Smooth muscle cell of the brain vasculature (primary cell): ENCODE results near the gene DGKA.
"Not testable (repeated sequence)": the region's sequence is repeated elsewhere in the genome, so short reads cannot be mapped to it uniquely, and the experiment has no call there.

Source experiments
- DNase-seq: peaks from one replicate; pipeline ENCODE4 v3.0.0-alpha.2; 2012; ENCODE audit warnings: low read depth, low spot score

The DGKA gene

DNA sequence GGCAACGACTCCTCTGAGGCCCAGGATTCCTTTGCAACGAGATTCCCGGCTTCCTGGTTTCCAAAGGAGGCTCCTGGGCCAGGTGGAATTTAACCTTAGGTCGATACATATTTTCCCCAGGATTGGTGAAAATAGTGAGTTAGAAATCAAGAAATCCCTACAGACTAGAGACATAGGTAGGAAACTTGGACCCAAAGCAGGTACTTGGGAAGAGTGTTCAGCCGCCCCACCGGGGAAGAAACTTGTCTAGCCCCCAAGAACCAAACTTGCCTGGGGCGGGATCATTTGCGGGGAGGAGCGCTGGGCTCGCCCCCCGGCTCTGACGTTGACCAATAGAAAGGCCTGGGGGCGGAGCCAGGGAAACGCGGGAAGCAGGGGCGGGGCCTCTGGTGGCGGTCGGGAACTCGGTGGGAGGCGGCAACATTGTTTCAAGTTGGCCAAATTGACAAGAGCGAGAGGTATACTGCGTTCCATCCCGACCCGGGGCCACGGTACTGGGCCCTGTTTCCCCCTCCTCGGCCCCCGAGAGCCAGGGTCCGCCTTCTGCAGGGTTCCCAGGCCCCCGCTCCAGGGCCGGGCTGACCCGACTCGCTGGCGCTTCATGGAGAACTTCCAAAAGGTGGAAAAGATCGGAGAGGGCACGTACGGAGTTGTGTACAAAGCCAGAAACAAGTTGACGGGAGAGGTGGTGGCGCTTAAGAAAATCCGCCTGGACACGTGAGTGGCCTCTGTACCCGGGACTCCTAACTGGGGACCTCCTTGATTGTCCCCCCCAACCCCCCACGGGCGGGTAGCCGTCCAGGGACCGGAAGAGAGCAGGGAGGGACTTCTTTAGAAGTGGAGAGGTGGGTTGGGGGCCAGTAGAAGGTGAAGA, 35.7 kb downstream of the DGKA start, which contains the start of gene CDK2:
Gene CDK2, plus strand, starts transcription at position 423 of the 874 bp plus-strand sequence. Its CDS starts 179 bp downstream, at position 602.
- peak; percentile 59 for DNase-seq

DNA sequence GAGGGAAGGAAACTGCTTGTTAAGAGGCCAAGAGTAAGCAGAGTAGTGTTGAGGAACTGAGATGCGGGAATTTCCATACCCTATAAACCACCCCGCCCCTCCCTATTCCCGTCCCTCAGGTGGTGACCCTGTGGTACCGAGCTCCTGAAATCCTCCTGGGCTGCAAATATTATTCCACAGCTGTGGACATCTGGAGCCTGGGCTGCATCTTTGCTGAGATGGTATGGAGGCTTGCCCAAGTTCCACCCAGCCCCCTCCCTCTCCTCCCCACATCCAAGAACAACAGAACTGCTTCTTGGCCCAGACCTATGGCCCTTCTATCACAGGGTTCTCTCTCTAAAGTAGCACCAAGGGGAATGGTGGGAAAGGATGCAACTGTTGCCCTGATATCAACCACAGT, 38.4 kb downstream of the DGKA start:
- no peak for DNase-seq

DNA sequence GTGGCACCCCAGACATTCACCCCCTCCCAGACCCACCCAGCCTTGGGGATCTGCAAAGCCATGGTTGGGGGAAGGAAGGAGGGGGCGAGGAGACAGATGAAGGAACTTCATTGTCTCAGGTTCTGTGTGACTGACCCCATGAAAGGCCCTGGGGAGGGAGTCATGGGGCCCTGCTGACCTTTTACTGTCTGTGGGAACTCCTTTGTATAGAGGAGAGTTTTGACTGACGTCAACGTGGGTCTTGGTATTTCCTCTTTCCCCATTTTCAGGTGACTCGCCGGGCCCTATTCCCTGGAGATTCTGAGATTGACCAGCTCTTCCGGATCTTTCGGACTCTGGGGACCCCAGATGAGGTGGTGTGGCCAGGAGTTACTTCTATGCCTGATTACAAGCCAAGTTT, 39.8 kb downstream of the DGKA start:
- no peak for DNase-seq

DNA sequence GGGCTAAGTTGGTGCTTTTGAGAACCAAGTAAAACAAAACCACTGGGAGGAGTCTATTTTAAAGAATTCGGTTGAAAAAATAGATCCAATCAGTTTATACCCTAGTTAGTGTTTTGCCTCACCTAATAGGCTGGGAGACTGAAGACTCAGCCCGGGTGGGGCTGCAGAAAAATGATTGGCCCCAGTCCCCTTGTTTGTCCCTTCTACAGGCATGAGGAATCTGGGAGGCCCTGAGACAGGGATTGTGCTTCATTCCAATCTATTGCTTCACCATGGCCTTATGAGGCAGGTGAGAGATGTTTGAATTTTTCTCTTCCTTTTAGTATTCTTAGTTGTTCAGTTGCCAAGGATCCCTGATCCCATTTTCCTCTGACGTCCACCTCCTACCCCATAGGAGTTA, 41.1 kb downstream of the DGKA start:
- no peak for DNase-seq

DNA sequence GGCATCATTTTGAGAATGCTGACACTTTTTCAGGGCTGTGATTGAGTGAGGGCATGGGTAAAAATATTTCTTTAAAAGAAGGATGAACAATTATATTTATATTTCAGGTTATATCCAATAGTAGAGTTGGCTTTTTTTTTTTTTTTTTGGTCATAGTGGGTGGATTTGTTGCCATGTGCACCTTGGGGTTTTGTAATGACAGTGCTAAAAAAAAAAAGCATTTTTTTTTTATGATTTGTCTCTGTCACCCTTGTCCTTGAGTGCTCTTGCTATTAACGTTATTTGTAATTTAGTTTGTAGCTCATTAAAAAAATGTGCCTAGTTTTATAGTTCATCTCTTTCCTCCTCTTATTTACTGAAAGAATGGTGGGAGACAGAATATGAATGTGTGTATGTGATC, 41.5 kb downstream of the DGKA start:
- DNase-seq = no peak

DNA sequence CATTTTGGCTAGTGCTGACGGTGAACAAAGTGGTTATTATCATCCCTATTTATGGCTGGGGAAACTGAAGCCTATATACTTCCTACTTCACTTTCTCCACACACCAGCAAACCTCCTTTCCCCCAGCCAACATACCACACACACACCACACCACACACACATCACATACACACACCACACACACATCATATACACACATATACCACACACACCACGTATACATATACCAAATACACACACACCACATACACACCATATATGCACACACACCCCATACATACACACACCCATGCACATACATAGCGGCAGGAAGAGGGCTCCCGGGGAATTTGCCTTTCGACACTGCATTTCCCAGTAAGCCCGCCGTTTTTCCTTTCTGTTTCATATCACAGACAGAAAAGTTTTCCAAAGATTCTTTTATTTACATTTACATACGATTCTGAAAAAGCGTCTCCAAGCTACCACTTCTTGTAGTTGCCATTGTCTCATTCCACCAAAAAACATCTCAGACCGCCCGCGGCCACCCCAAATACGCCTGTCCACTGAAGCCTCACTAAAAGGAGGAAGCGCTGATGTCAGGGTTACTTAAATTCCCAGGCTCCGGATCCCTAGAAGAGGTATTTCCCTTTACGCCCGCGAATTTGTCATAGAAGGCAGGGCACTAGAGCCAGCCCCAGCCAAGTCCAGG, 42.1 kb downstream of the DGKA start:
- no peak for DNase-seq

DNA sequence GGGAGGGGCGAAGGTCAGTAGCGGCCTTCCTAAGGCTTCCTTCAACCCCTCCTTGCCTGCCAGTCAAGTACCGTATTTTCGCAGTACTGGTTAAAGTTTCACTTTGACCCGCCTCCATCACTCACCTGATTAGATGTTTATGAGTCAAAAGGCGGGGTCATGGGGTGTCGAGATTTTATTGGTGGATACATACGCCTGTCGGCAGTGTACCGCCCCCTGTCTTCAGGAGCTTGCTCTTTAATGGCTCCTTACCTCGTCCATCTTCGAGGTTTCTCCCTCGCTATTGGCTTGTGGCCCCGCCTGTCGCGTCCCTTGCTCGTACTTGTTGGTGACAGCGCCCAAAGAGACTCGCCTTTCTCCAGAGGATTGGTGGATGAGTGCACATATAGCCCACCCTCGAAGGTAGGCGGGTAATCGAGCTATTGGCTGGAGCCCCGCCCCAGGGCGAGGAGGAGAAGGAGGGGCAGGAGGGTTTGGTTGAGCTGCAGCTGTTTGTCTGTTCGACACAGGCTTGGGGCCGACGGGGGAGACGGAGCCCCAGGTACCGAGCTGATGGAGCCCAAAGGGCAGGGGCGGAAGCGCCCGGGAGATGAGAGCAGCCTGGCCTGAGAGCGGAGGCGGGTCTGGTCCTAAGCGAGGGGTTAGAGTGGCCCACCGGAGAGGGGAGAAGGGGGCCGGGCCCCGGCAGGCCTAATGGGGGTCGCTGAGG, 42.8 kb downstream of the DGKA start, which contains the start of gene RAB5B:
Gene RAB5B, plus strand, starts transcription at position 480 of the 709 bp plus-strand sequence. CDS start 12,883 bp downstream, outside the sequence.
- peak; percentile 100 for DNase-seq

DNA sequence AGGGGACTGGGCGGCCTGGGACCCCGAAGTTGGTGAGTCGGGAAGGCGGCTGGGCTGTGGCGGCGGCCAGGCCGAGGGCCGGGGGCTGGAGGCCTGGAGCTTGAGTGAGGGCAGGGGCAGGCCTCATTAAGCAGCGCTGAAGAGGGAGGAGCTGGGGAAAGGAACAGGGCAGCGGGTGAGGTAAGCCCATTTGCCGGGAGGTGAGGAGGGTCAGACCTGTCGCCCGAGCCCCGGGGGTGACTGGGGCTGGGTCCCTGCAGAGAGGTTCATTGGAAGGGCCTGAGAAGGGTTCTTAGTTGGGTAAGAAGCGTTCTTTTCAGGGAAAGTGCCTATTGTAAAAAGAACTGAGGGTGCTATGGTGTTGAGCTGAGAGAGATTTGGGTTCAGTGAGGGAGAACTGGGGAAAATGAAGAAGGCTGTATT, 43.4 kb downstream of the DGKA start:
- DNase-seq = no peak

DNA sequence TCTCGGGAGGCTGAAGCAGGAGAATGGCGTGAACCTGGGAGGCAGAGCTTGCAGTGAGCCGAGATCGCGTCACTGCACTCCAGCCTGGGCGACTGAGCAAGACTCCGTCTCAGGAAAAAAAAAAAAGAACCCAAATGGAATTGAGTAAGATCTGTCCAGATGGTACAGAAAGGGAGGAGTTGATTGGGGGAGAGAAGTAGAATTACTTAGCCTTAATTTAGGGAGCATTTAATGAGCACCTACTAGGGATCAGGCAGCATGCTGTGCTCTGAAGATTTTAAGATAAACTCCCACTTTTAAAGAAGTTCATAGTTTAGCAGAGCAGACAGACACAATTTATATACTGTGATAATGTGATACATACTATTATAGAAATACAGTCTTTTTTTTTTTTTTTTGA, 47.4 kb downstream of the DGKA start:
- DNase-seq = no peak

DNA sequence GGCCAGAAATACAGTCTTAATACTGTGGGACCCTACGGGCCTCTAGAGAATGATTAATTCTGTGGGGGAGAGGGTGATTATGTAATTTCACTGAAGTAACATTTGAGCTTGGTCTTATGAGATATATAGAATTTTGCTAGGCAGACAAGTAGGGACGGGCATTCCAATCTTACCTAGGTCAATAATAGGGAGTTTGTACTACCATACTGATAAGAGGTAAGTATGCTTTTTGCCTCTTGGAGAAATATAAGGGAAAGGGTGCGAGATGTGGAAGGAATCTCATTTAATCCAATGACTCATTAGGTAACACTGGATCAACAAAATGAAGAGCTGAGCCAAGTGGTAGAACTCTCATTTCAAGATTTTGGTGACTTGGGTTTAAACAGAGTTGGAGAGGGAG, 48.1 kb downstream of the DGKA start:
- no peak for DNase-seq

DNA sequence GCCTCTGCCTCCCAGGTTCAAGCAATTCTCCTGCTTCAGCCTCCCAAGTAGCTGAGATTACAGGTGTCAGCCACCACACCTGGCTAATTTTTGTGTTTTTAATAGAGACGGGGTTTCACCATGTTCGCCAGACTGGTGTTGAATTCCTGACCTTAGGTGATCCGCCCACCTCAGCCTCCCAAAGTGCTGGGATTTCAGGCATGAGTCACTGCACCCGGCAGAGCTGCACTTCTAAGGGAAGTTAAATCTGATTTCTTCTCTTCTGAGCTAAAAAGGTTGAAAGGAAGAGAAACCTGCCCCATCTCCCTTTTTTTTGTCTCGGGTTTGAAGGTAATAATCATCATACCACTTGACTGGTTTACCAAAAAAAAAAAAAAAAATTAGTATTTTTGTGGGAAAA, 50.9 kb downstream of the DGKA start:
- DNase-seq = not testable (repeated sequence)

DNA sequence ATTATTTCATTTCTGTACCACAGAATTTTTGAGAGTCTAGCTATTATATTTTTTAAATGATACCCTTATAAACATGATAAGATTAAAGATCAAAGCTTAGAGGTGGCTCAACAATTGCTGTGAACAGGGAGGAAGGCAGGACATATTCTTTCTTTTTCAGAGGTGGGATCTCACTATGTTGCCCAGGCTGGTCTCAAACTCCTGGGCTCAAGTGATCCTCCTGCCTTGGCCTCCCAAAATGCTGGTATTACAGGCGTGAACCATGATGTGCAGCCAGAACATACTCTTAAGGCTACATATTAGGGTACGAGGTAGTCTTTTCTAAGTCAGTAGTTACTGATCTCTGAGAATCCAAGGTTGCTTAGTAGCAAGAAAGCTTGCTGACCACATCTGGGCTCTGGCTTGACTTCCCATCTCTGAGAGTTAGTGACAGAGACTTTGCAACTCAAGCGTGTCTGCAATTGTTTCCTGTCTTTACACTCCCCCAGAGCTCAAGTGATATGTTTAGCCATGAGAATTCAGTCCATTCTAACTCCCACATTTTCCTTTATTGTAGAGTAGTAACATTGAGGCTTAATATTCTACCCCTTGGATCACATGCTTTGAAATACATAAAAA, 51.5 kb downstream of the DGKA start:
- DNase-seq = no peak

DNA sequence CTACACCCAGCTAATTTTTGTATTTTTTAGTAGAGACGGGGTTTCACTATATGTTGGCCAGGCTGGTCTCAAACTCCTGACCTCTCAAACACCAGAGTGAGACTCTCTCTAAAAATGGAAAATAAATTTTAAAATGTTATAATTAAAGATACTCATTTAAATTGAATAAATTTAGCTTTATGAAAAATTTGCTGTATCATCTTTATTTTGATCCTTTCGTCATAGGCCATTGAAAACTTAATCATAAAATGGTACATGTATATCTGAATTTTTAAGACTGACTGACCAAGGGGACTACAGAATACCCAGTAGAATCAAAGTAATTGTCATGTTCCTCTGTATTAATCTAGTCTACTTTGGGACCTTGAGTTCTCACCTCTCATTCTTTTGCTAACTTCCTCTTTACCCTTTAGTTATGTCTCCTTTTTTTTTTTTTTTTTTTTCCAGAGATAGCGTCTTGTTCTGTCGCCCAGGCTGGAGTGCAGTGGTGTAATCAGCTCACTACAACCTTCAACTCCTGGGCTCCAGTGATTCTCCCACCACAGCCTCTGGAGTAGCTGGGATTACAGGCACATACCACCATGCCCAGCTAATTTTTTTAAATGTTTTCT, 52.4 kb downstream of the DGKA start:
- no peak for DNase-seq

DNA sequence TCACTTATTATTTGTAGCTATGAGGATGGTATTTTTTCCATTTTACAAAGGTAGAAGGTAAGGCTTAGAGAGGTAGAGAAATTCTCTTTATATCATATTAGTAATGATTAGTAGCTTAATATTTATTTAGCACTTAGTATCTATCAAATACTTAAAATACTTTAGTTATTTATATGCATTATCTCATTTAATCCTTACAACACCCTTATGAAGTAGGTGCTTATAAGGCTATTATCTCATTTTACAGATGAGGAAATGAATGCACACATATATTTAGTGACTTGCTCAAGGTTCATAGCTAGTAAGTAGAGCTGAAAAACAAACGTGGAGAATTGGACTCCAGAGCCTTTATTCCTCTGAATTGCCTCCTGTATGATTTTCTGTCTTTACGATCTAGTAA, 53.9 kb downstream of the DGKA start:
- no peak for DNase-seq

DNA sequence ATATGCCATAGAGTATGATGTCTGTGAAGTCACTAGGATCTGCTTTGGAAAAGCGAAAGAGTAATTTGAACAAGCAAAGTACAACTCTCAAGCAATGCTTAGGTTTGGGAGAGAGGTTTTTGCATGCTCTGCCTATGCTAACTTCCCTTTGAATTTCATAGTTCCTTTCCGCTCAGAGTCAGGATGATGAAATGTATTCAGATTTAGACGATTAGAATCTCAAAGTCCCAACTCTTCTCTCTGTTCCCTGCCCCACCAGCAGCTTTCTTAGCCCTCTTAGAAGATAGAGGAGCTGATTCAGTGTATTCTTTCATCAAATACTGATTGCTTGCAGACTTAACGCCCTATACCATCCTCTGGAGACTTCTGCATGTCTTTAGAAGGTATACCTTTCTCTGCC, 54.4 kb downstream of the DGKA start:
- no peak for DNase-seq

DNA sequence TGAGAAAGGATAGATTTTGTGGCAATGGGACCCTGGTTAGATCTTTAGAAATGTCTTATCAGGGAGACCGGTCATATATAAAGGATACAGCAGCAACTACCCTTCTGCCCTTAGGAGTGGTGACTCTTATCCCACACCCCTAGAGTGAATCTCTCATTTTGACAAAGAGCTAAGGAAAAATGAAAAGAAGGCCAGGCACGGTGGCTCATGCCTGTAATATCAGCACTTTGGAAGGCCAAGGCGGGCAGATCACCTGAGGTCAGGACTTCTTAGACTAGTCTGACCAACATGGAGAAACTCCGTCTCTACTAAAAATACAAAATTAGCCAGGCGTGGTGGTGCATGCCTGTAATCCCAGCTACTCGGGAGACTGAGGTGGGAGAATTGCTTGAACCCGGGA, 55.0 kb downstream of the DGKA start:
- DNase-seq = not testable (repeated sequence)

DNA sequence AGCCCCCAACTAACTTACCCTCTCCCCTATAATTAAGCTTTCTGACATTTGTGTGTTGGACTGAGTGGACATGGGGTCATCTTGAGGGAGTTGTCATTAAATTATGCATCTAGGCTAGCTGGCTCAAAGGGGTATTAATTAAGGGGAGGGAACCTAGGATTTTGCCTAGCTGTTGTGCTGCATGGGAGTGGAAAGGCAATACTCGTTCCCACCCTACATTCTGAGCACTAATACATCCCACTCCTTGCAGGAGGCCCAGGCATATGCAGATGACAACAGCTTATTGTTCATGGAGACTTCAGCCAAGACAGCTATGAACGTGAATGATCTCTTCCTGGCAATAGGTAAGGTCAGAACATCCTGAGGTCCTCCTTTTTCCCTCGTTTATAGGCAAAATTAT, 60.1 kb downstream of the DGKA start:
- no peak for DNase-seq

DNA sequence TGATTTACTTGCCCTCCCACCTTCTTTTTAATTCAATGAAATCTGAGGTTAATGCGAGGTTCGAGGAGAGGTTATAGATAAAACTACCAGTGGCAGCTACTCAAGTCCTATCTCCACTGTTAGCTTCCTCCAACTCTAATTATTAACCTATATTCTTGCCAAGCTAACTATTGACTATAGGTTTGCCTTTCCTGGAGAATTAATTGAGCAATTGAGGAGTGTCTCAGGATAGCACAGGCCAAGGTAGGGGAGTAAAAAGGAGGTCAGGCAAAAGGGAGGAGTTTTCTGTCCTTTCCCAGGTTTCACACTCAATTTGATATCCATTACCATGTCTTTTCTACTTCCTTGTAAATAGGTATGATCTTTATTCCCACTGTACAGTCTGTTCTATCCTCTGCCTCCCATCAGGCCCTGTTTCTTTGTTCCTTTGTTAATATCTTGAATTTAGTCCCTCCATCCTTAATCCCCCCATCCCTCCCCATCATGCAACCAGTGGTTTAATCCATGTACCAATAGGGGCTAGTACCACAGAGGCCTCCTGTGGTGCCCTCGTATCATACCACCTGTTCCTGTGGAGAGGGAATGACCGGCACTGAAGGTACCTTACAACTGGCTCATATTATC, 62.4 kb downstream of the DGKA start:
- DNase-seq = no peak

DNA sequence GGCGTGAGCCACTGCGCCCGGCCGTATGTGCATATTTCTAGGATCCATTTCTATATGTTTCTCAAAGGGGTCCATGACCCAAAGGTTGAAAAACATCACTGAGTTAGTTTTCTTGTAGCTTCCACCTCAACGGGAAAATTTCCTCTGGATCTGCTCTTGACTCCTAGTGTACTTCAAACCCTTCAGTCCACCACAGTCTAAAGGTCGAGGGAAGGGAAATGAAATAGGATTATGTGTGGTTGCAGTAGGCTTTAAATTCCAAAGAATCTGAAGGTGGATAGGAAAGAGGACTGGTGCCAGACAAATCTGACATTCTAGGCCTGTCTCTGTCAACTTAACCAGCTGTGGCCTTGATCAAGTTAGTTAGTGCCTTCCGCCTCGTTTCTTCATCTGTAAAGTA, 64.4 kb downstream of the DGKA start:
- no peak for DNase-seq

DNA sequence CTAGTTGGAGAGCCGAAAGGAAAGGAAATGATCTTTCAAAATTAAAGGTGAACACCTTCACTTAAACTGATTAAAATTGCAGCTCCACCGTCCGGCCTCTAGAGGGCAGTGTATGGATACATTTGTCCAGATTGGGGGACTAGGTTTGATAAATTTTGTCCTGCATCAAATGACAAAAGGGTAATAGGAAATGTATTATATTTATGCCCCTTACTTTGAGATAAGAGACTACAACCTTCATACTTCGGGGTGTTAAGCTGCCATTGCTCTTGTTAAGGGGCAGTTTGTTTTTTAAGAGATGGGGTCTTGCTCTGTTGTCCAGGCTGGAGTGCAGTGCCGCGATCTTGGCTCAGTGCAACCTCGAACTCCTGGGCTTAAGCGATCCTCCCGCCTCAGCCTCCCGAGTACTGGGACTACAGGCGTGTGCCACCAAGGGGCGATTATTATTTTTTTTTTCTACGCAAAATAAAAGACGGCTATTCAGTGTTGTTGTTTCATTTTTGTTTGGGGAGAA, 65.3 kb downstream of the DGKA start:
- no peak for DNase-seq
